H54 (cell line): ENCODE data around the gene PLXNA2.
A peak's percentile ranks its signal among the peaks of the same experiment; 100 is the strongest.

Experiments
- DNase-seq: peaks from one replicate; pipeline ENCODE4 v3.0.0; 2011; ENCODE audit warnings: low spot score, mixed read lengths; ENCODE audit not compliant: insufficient read length
- FAIRE-seq: peaks from 3 replicates; lab custom pipeline; 2011; peaks lifted over from hg19 to GRCh38; lab: Jason Lieb, UNC
- POLR2A ChIP-seq: IDR thresholded peaks from 2 replicates; pipeline ENCODE4 v1.6.1; 2011; ENCODE audit warnings: low read depth, mild to moderate bottlenecking, low read length

PLXNA2 gene

DNA sequence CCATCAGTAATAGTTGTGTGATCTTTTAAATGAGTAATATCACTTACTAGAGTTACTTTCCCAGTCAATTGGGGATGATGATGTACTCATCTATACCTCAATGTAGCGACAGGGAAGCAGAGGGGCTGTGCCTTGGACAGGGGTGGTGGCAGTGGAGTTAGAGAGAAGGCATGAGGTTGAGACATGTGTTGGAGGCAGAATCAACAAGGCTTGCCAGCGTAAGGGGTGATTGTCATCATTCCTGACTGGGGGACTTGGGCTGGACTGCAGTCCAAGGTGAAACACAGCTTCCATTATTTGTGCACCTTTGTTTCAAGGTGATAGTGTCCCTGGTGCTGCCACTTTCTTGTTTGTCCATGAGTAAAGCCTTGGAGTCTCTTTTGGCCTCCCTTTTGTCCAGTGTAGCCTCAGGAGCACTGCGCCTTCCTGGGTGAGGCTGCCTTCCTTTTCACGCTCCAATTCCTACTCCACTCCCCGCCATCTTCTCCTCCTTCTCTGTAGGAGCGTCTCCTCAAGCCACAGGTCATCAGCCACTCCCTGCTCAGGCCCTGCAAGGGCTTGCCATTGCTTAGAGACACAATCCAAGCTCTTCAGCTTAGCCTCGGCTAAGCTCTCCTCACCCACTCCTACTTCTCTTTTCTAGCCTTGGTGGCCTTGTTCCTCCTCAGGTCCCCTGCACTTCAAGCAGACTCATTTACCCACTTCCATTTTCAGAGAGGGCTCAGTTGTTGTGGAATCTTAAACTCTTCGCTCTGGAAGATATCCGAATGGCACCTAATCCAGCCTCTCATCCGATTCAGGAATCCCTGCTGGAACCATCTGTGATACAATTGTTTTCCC, 255.6 kb downstream of the PLXNA2 start:
- no peak for TF ChIP-seq POLR2A
- no peak for FAIRE-seq
- no peak for DNase-seq

DNA sequence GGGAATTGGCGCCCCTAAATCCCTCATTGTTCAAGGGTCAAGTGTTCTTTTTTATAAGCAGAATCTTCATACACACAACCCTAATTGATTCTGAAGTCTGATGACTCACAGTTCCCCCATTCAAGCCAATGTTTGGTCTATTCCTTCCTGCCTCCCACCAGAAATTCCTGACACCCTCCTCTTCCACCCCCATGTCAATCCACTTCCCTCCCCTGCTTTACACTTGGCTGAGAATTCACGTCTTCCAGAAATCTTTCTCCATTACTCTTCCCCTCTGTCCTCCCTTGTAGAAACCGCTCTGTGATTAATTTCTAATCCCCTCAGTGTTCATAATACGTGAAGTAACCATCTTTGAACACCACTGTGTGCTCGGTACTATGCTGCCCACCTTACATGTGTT, 257.0 kb downstream of the PLXNA2 start:
- no peak for TF ChIP-seq POLR2A
- FAIRE-seq: no peak
- DNase-seq: no peak

DNA sequence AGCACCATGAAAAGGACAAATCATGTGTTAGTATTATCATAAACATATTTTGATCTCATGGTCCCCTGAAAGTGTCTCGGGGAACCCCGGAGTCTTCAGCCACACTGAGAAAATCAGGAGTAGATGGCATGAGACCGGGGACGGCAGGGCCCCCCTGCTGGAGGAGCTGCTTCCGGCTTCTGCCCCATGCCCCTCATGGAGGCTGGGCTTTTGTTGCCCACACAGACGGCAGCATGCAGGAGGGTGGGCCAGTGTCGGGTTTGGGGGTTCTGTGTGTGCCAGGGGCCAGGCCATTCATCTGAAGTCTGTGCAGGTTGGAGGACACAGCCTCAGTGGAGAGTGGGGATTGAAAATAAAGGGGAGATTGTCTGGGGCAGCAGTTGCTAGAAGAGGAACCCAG, 258.2 kb downstream of the PLXNA2 start:
- no peak for FAIRE-seq
- TF ChIP-seq POLR2A: no peak
- no peak for DNase-seq

DNA sequence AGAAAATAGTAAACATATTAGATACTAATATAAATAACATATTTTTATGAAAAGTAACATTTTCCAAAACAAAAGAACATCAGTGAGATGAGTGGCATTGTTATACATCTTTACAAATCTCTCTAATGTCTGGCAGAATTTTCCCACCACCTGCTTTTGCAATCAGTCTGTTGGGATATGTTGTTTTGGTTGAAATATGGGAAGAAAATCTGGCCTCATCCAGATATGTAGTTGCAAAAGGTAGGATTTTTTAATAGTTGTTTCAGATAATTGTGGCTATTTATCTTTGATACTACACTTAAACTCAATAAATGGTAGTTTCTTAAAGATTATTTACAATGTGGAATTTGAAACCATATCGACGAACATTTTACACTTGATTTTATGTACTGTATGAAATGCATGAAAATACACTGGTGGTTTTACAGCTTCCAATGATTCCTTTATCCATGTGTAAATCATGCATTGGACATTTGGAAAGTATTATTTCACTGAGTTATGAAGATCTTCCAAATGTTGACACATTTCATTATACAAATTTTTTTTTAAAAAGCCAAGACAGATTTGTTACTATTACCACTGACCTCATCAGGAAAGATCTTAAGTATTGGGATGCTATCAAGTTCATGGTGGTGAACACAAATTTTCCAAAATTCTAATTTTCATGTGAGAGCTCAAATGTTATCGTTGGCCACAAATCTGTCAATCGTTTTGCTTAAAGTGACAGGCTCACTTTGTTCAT, 259.2 kb downstream of the PLXNA2 start:
- FAIRE-seq: no peak
- DNase-seq: no peak
- TF ChIP-seq POLR2A: no peak

DNA sequence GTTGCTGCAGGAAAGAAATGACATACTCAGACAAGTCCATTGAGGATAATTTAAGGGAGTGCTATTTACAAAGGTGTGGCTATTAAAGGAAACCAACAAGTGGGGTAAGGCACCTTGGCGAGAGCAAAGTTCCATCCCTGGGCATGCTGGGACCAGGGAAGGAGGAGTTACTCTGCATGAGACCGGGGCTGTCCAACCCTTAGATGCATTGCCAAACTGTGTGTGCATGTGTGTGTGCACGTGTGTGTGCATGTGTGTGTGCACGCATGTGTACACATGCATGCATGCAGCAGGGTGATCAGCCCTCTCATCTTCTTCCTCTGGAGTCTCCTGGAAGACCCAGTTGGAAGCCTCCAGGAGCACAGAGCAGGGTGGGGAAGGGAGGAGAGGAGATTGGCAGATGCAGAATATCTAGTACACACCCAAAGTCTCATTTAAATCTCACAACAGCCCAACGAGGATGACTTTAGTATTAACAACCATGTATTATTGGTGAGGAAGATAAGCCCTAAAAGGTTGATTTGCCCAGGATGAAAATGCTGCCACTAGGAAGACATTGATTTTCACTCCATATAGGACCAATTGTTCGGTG, 261.0 kb downstream of the PLXNA2 start:
- FAIRE-seq (no peak), DNase-seq (no peak)
- no peak for TF ChIP-seq POLR2A

DNA sequence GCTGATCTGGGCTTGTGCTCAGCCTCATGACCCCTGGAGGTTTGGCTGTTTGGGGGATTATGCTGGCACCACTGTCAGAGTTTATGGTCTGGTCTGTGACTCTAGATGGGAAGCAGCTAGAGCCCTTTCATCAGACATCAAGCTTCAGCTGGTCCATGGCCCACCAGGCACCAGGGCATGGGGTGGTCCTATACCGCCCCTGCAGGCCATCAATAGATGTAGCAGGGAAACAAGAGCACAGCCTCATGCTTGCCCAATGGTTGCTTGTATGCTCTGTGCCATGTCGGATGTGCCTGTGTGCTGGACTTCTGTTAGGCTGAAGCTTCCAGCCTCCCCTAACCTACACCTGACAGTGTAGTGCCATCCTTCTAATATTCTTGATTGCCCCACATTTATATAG, 262.2 kb downstream of the PLXNA2 start:
- TF ChIP-seq POLR2A: no peak
- FAIRE-seq: no peak
- peak; percentile 30 for DNase-seq

DNA sequence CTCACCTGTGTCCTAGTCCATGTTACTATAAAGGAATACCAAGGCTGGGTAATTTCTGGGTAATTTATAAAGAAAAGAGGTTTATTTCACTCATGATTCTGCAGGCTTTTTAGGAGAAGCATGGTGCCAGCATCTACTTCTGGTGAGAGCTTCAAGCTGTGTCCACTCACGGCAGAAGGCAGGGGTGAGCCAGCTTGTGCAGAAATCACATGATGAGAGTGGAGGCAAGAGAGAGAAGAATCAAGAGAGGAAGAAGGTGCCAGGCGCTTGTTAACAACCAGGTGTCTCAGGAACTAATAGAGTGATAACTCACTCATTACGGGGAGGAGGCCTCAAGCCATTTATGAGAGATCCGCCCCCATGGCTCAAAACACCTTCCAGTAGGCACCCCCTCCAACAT, 265.7 kb downstream of the PLXNA2 start:
- TF ChIP-seq POLR2A: no peak
- DNase-seq (no peak), FAIRE-seq (no peak)

DNA sequence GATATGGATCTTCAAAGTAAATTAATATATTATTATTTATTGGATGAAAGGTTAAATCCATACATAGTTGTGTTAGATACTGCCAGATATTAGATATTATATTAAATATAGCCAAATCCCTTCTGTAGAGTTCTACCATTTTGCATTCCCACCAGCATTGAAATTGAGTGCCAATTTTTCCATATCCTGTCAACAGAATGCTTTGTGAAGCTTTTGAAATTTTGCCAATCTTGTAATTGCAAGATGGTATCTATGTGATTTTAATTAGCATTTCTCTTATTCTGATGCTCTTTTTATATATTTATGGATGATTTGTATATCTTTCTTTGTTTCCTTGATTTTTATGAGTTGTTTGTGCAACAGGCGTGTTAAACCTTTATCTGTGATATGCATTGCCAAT, 266.3 kb downstream of the PLXNA2 start:
- FAIRE-seq (no peak), DNase-seq (no peak)
- no peak for TF ChIP-seq POLR2A

DNA sequence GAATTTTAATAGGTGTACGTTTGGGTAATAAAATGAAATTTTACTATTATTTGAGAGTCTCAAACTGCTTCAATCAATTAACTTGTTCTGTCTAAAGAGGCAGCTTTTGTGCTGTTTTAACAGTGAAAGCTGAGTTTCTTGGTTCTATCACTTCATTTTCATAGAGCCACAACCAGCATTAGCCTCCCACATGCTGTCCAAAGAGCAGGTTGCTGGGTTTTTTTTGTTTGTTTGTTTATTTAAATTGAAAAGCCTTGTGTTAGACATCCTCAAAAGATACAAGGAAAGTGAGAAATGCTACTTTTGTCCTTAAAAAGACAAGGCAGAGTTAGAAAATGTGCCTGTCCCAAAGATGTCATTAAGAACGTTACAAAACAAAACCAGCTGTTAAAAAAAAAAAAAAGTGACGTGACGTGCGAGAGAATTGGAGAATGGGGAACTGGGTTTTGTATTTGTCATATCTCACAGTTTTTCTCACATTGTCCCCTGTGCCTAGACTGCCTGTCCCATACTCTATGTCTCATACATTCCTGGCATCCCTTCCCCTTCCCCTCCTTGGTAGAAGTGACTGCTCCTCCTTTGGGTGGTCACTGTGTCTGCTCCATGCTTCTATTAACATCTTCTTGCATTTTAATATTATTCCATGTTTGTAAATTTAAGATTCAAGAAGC, 270.2 kb downstream of the PLXNA2 start:
- FAIRE-seq: no peak
- TF ChIP-seq POLR2A: no peak
- no peak for DNase-seq

DNA sequence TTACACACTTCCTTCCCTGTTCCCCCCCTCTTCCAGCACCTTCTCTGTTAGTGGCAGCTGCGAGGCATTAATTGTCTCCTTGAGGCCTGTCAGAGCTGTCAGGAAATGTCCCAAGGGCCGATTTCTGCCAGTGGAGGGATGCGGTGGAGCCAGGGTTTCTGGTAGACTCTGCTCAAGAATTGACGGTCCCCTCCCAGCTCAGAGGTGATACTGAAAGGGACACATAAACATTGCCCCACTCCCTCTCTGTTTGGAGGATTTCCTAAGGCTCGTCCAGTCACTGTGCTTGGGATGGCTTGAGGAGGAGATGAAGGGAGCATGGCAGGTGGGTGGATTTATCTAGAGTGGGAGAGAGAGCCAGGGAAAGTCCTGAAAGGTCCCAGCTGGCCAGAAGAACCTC, 271.8 kb downstream of the PLXNA2 start:
- FAIRE-seq: no peak

More for the DNA sequence above, 271.8 kb downstream of the PLXNA2 start:
- no peak for DNase-seq
- no peak for TF ChIP-seq POLR2A
